Cardiac muscle cell (in vitro differentiated cells and primary cell): Measurements from ENCODE around the gene ARHGAP10. TPM values are rescaled to one million over a fixed set of nuclear protein-coding genes. Genes with fewer than 3 reads are reported as not detected.
"Not testable (repeated sequence)": the region's sequence is repeated elsewhere in the genome, so short reads cannot be mapped to it uniquely, and the experiment has no call there.

Source experiments
- DNase-seq, 2 donors: peaks; one replicate each; pipeline versions ENCODE4 v3.0.0 to v3.0.0-alpha.2; 2010 to 2017; ENCODE audit warnings: low read depth in 1 of 2, low spot score in 1 of 2
- H3K27ac ChIP-seq: fragments of 200-600 bp; sonication (generic); 2 replicates; pipeline ENCODE4 v1.5.1; 2016
- H3K27me3 ChIP-seq: fragments of 200-600 bp; sonication (generic); 2 replicates; pipeline ENCODE4 v1.6.0; 2016; ENCODE audit warnings: control low read depth
- H3K36me3 ChIP-seq: fragments of 200-600 bp; sonication (generic); 2 replicates; pipeline ENCODE4 v1.5.1; 2016; ENCODE audit warnings: control low read depth
- H3K4me1 ChIP-seq: fragments of 200-600 bp; sonication (generic); 2 replicates; pipeline ENCODE4 v1.8.1; 2017; ENCODE audit warnings: low read depth, mild to moderate bottlenecking, mixed run types
- H3K4me3 ChIP-seq: fragments of 200-600 bp; sonication (generic); 2 replicates; pipeline ENCODE4 v1.5.1; 2016; ENCODE audit warnings: mild to moderate bottlenecking
- H3K9me3 ChIP-seq: fragments of 200-600 bp; sonication (generic); 2 replicates; pipeline ENCODE4 v1.5.1; 2017; ENCODE audit warnings: low read depth, mild to moderate bottlenecking, control low read depth
- CTCF ChIP-seq: IDR thresholded peaks from 2 replicates; pipeline ENCODE4 v1.5.1; 2012; ENCODE audit warnings: low read depth, mild to moderate bottlenecking, low read length
- polyA plus RNA-seq: library from polyadenylated mRNA; unstranded; fragments of >200 nt; fragmentation: Nextera tagmentation; extraction: Ambion mirVana; gene quantifications from 2 replicates; pipeline ENCODE4 v1.2.1, GENCODE V29; 2016
- total RNA-seq: library from RNA; depleted of rRNA; stranded (reverse); fragments of >200 nt; gene quantifications from 2 replicates; pipeline ENCODE4 v1.2.3, GENCODE V29; 2016

The ARHGAP10 gene
- total and polyA plus RNA-seq, 2 experiments from 2014 or later: 12.1 to 15.0 TPM

- no peaks in the 10 kb centered on the region for H3K27me3 ChIP-seq
- no peak overlapping the region for H3K4me3 ChIP-seq
- DNase-seq: no peak
- H3K36me3 ChIP-seq: no peaks in the 10 kb centered on the region
- no peaks in the 10 kb centered on the region for H3K9me3 ChIP-seq
- no peak for TF ChIP-seq CTCF
- no peak overlapping the region for H3K27ac ChIP-seq
- peaks cover 9% of the 10 kb centered on the region for H3K4me1 ChIP-seq
Observed at GRCh38 chr4:147794787-147795413, 63.0 kb downstream of the ARHGAP10 start.

DNA sequence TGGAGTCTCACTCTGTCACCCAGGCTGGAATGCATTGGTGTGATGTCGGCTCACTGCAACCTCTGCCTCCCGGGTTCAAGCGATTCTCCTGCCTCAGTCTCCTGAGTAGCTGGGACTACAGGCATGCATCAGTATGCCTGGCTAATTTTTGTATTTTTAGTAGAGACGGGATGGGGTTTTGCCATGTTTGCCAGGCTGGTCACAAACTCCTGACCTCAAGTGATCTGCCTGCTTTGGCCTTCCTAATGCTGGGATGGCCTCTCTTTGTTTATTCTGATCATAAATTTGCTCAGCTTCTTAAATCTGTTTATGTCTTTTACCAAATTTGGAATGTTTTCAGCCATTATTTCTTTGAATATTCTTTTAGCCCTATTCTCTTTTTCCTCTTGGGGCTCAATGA, 67.2 kb downstream of the ARHGAP10 start:
- H3K27me3 ChIP-seq, H3K4me3 ChIP-seq, H3K27ac ChIP-seq, DNase-seq, H3K36me3 ChIP-seq, H3K9me3 ChIP-seq, H3K4me1 ChIP-seq: not testable (repeated sequence)

DNA sequence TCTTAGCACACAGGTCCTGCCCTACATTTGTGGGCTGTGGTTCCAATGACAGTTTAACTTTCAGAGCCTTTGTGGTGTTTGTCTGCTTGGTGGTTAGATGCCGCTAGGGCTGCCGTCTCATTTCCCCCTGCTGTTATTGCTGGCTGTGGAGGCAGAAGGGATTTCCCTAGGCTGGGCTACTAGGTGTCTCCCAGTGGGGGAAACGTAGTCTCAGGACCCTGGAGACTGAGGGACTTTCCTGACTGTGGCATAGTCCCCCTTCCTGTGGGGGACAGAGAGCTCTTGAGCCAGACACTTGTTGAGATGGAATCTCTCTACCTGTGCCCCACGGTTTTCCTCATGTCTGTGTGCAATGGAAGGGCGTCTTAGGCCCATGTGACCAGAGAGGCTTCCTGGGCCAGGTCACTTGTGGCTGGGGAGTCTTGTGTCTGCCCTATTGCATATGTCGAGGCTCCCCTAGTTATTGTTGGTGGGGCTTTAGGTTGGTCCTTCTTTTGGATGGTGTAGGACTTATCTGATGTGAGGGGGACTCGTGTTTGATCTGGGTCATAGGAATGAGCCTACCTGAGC, 68.2 kb downstream of the ARHGAP10 start:
- Histone ChIP-seq H3K36me3 (no peaks in the 10 kb centered on the region), H3K4me3 (no peak overlapping the region), H3K4me1 (no peaks in the 10 kb centered on the region), H3K9me3 (no peaks in the 10 kb centered on the region), H3K27me3 (no peaks in the 10 kb centered on the region), H3K27ac (no peak overlapping the region)
- no peak for TF ChIP-seq CTCF
- no peak for DNase-seq

GRCh38 chr4:147801820-147802219, 69.9 kb downstream of the ARHGAP10 start:
- no peaks in the 10 kb centered on the region for H3K27me3 ChIP-seq

GRCh38 chr4:147802346-147802745, 70.5 kb downstream of the ARHGAP10 start:
- H3K27ac ChIP-seq: no peak overlapping the region
- DNase-seq: no peak
- H3K36me3 ChIP-seq: no peaks in the 10 kb centered on the region
- TF ChIP-seq CTCF: no peak
- no peaks in the 10 kb centered on the region for H3K4me1 ChIP-seq
- H3K4me3 ChIP-seq: no peak overlapping the region
- no peaks in the 10 kb centered on the region for H3K27me3 ChIP-seq
- no peaks in the 10 kb centered on the region for H3K9me3 ChIP-seq

More at GRCh38 chr4:147801820-147802219, 69.9 kb downstream of the ARHGAP10 start:
- no peak for DNase-seq
- Histone ChIP-seq H3K9me3 (no peaks in the 10 kb centered on the region), H3K4me3 (no peak overlapping the region), H3K36me3 (no peaks in the 10 kb centered on the region), H3K27ac (no peak overlapping the region), H3K4me1 (no peaks in the 10 kb centered on the region)
- TF ChIP-seq CTCF: no peak

DNA sequence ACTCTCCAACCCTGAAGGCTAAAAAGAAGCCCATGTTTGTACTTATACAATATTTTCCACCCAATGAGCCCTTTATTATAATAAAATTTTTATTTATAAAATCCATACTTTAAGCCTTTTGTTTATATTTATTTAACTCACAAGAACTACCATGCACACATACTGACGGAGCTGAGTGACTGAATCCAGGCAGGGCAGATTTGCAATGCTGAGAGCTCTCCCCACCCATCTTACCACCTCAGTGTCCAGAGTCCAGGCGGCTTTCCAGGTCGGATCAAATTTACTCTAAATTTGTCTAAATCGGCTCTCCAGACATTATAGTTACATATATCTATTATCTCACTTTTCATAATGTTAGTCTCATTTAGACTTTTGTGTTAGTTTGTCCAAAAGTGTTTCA, 74.1 kb downstream of the ARHGAP10 start:
- TF ChIP-seq CTCF: no peak
- no peak overlapping the region for H3K4me3 ChIP-seq
- no peak overlapping the region for H3K27ac ChIP-seq
- H3K9me3 ChIP-seq: no peaks in the 10 kb centered on the region
- DNase-seq: no peak
- no peaks in the 10 kb centered on the region for H3K27me3 ChIP-seq
- no peaks in the 10 kb centered on the region for H3K4me1 ChIP-seq
- H3K36me3 ChIP-seq: no peaks in the 10 kb centered on the region
